Measurements from ENCODE around the gene SLC7A1.

GRCh38 chr13:29571876-29572570 is 23.5 kb downstream of the SLC7A1 start:
- TF ChIP-seq POLR2A (IDR thresholded peaks at IDR 0.05; ENCODE audit: low read length) (no peak), GATA1 (IDR thresholded peaks at IDR 0.05; ENCODE audit: low read depth, low read length) (no peak)
